Panc1 (cell line): ENCODE results near the gene ZMYM4. TPM values are rescaled to one million over a fixed set of nuclear protein-coding genes. Genes with fewer than 3 reads are reported as not detected.

Experiments used
- ATAC-seq: fragments of 200-7000 bp; cut with Tn5 transposase; 2 replicates; pipeline ENCODE4 v1.9.1; 2020; ENCODE audit warnings: mild to moderate bottlenecking, moderate library complexity
- BruUV-seq: library from RNA; stranded (reverse); fragments of 400-500 nt; replicated peaks from 2 replicates; lab custom pipeline; 2021; lab: Mats Ljungman, UMichigan
- CTCF ChIA-PET: fragments of 300-600 bp; sonication (Branson Sonifier 250); formaldehyde crosslinking; loops from one replicate; lab custom pipeline; 2022; ENCODE audit warnings: antibody characterized with exemption; lab: Charles Lee
- POLR2A ChIA-PET: fragments of 300-600 bp; sonication (Branson Sonifier 250); formaldehyde crosslinking; loops from one replicate; lab custom pipeline; 2022; ENCODE audit warnings: antibody characterized with exemption; lab: Charles Lee
- DNase-seq: peaks from one replicate; pipeline ENCODE4 v3.0.0-alpha.2; 2010; ENCODE audit warnings: low read depth, low spot score
- H3K27ac ChIP-seq: 2 replicates; pipeline ENCODE4 v1.5.1; 2011; ENCODE audit warnings: mild to moderate bottlenecking, low read length, inconsistent platforms
- H3K27me3 ChIP-seq: fragments of 200-500 bp; sonication (Bioruptor generic); 2 replicates; pipeline ENCODE4 v1.6.0; 2014; ENCODE audit warnings: low read length, inconsistent platforms; ENCODE audit not compliant: control insufficient read depth, insufficient read depth
- H3K36me3 ChIP-seq: fragments of 200-500 bp; sonication (Bioruptor generic); 2 replicates; pipeline ENCODE4 v1.5.1; 2014; ENCODE audit warnings: inconsistent platforms, mild to moderate bottlenecking, low read length, moderate library complexity; ENCODE audit not compliant: control insufficient read depth, insufficient read depth
- H3K4me1 ChIP-seq: 2 replicates; pipeline ENCODE4 v1.5.1; 2011; ENCODE audit warnings: inconsistent platforms, mild to moderate bottlenecking, low read length, moderate library complexity; ENCODE audit not compliant: control insufficient read depth, insufficient read depth
- H3K4me3 ChIP-seq, 2 experiments: 2 replicates each; pipeline ENCODE4 v1.5.1; 2011 to 2012; ENCODE audit warnings: low read depth in 2 of 2, low read length in 2 of 2, mild to moderate bottlenecking in 2 of 2, inconsistent platforms in 1 of 2, moderate library complexity in 1 of 2
- H3K9me3 ChIP-seq: fragments of 200-500 bp; sonication (Bioruptor generic); 2 replicates; pipeline ENCODE4 v1.5.1; 2014; ENCODE audit warnings: low read depth, mild to moderate bottlenecking, inconsistent platforms, low read length, moderate library complexity; ENCODE audit not compliant: control insufficient read depth, insufficient read depth
- POLR2AphosphoS5 ChIP-seq: IDR thresholded peaks from 2 replicates; pipeline ENCODE4 v1.6.1; 2012; ENCODE audit warnings: mild to moderate bottlenecking, low read depth, low read length, moderate library complexity
- SIN3A ChIP-seq: IDR thresholded peaks from 2 replicates; pipeline ENCODE4 v1.6.1; 2012; ENCODE audit warnings: low read depth, mild to moderate bottlenecking, low read length, moderate library complexity, borderline replicate concordance; ENCODE audit not compliant: insufficient read depth
- TCF7L2 ChIP-seq: IDR thresholded peaks from 2 replicates; pipeline ENCODE4 v1.6.1; 2011; ENCODE audit warnings: mild to moderate bottlenecking, low read depth, low read length, inconsistent platforms
- in situ Hi-C: cut with HindIII; loops from 2 replicates; pipeline ENCODE4 v1.10.0; 2016; ENCODE audit warnings: low sequenced_read_pairs, low pct_unique_long_range_greater_than_20kb
- intact Hi-C: fragments of 100-400 bp; cut with micrococcal nuclease; formaldehyde crosslinking; loops from one replicate; pipeline ENCODE4 v1.10.0; 2022; ENCODE audit not compliant: unreplicated experiment
- total RNA-seq: library from RNA; stranded (reverse); gene quantifications from one replicate; pipeline ENCODE4 v1.2.1, GENCODE V29; 2021; ENCODE audit not compliant: unreplicated experiment
- TF ChIP-seq, protein P1 (sequence below): fragments of 450-650 bp; IDR thresholded peaks from 2 replicates; pipeline ENCODE4 v1.5.1; 2017; ENCODE audit warnings: mild to moderate bottlenecking
- TF ChIP-seq, protein P2 (sequence below), 2 experiments: IDR thresholded peaks; 2 replicates each; pipeline ENCODE4 v1.6.1; 2011 to 2012; ENCODE audit warnings: low read depth in 2 of 2, control low read depth in 1 of 2, low read length in 1 of 2, mild to moderate bottlenecking in 1 of 2, moderate library complexity in 1 of 2; ENCODE audit not compliant: insufficient read depth in 1 of 2

Gene ZMYM4
- total RNA-seq, 1 experiment from 2014 or later = 82.2 TPM

DNA sequence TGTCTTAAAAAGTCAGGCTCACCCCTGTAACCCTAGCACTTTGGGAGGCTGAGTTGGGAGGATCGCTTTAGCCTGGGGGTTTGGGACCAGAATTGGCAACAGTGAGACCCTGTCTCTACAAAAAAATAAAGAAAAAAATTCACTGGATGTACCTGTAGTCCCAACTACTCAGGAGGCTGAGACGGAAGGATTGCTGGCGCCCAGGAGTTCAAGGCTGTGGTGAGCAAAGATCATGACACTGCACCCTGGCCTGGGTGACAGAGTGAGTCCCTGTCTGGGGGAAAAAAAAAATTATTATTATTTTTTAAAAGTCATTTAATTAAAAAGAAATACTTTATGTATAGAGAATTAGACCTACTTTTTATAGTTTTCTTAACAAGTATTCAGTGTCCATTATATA, 47.1 kb downstream of the ZMYM4 start:
- DNase-seq = no peak
- TF ChIP-seq, protein P1, sequence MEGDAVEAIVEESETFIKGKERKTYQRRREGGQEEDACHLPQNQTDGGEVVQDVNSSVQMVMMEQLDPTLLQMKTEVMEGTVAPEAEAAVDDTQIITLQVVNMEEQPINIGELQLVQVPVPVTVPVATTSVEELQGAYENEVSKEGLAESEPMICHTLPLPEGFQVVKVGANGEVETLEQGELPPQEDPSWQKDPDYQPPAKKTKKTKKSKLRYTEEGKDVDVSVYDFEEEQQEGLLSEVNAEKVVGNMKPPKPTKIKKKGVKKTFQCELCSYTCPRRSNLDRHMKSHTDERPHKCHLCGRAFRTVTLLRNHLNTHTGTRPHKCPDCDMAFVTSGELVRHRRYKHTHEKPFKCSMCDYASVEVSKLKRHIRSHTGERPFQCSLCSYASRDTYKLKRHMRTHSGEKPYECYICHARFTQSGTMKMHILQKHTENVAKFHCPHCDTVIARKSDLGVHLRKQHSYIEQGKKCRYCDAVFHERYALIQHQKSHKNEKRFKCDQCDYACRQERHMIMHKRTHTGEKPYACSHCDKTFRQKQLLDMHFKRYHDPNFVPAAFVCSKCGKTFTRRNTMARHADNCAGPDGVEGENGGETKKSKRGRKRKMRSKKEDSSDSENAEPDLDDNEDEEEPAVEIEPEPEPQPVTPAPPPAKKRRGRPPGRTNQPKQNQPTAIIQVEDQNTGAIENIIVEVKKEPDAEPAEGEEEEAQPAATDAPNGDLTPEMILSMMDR = no peak
- TF ChIP-seq POLR2AphosphoS5 = no peak
- TF ChIP-seq, protein P2, sequence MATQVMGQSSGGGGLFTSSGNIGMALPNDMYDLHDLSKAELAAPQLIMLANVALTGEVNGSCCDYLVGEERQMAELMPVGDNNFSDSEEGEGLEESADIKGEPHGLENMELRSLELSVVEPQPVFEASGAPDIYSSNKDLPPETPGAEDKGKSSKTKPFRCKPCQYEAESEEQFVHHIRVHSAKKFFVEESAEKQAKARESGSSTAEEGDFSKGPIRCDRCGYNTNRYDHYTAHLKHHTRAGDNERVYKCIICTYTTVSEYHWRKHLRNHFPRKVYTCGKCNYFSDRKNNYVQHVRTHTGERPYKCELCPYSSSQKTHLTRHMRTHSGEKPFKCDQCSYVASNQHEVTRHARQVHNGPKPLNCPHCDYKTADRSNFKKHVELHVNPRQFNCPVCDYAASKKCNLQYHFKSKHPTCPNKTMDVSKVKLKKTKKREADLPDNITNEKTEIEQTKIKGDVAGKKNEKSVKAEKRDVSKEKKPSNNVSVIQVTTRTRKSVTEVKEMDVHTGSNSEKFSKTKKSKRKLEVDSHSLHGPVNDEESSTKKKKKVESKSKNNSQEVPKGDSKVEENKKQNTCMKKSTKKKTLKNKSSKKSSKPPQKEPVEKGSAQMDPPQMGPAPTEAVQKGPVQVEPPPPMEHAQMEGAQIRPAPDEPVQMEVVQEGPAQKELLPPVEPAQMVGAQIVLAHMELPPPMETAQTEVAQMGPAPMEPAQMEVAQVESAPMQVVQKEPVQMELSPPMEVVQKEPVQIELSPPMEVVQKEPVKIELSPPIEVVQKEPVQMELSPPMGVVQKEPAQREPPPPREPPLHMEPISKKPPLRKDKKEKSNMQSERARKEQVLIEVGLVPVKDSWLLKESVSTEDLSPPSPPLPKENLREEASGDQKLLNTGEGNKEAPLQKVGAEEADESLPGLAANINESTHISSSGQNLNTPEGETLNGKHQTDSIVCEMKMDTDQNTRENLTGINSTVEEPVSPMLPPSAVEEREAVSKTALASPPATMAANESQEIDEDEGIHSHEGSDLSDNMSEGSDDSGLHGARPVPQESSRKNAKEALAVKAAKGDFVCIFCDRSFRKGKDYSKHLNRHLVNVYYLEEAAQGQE (IDR thresholded peaks at IDR 0.05; ENCODE audit: insufficient read depth in 1 of 2, low read depth in 2 of 2, low read length in 1 of 2) = no peak
- TF ChIP-seq SIN3A = no peak
- no peak for TF ChIP-seq TCF7L2
- no TSS peak for BruUV-seq
- Histone ChIP-seq H3K36me3 (no peaks in the 10 kb centered on the region), H3K9me3 (no peaks in the 10 kb centered on the region), H3K27ac (no peak overlapping the region), H3K4me3 (no peak overlapping the region), H3K27me3 (no peaks in the 10 kb centered on the region), H3K4me1 (peaks cover 6% of the 10 kb centered on the region; the same call in 1 of the 2 replicates)
- intact Hi-C loops (no loop called here), in situ Hi-C loops (no loop called here)
- ChIA-PET CTCF (no interaction called here), POLR2A (interaction anchor here (0.7 kb wide), 2 partner anchors 59 to 155 kb away, joined by 4 to 6 read pairs; no protein-coding TSS in a partner anchor)
- ATAC-seq = no peak

DNA sequence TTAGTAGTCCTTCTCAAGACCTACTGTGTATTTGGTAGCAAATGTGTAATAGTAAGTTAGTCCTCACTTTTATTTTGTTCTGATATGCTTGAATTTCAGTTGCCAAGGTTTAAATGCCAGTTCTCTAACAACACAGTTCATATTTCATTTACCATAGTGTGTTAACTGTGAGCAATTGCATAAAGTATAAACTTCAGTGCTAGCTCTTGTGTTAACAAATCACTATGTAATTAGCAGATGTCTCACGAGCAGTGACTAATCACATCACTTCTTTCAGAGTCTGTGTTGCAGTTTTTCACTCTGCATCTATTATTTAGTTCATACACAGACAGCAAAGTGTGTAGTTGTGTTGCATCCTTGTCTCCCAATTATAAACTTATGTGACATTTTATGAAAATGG, 47.8 kb downstream of the ZMYM4 start:
- no peaks in the 10 kb centered on the region for H3K36me3 ChIP-seq
- POLR2A ChIA-PET = no interaction called here
- no TSS peak for BruUV-seq

More for the DNA sequence above, 47.8 kb downstream of the ZMYM4 start:
- intact Hi-C loops (no loop called here), in situ Hi-C loops (no loop called here)
- Histone ChIP-seq H3K27ac (no peak overlapping the region), H3K4me3 (no peak overlapping the region), H3K27me3 (no peaks in the 10 kb centered on the region), H3K4me1 (peaks cover 6% of the 10 kb centered on the region; the same call in 1 of the 2 replicates), H3K9me3 (no peaks in the 10 kb centered on the region)
- ATAC-seq (no peak), DNase-seq (no peak)
- TF ChIP-seq SIN3A = no peak
- TF ChIP-seq, protein P1 = no peak
- TF ChIP-seq, protein P2 (IDR thresholded peaks at IDR 0.05; ENCODE audit: insufficient read depth in 1 of 2, low read depth in 2 of 2, low read length in 1 of 2) = no peak
- no peak for TF ChIP-seq TCF7L2
- TF ChIP-seq POLR2AphosphoS5 = no peak
- CTCF ChIA-PET = no interaction called here
